ENCODE results near the gene EFHC1. TPM values are rescaled to one million over a fixed set of nuclear protein-coding genes. Genes with fewer than 3 reads are reported as not detected.

EFHC1 gene
- polyA plus RNA-seq, 1 donor from 2014 or later: 173 TPM

GRCh38 chr6:52415333-52415732 lies 4.8 kb upstream of the EFHC1 start:
- H3K27me3 ChIP-seq (ENCODE audit: insufficient read depth, low read depth, low read length): no peaks in the 10 kb centered on the region
- no peaks in the 10 kb centered on the region for H3K9me3 ChIP-seq (ENCODE audit: low read length)
- H3K4me2 ChIP-seq (ENCODE audit: low read length): no peak overlapping the region
- no peak overlapping the region for H3K4me3 ChIP-seq (ENCODE audit: low read length)
- no peak for TF ChIP-seq RAD21 (conservative IDR thresholded peaks at IDR 0.05)
- no peak for TF ChIP-seq SMC3 (conservative IDR thresholded peaks at IDR 0.05; ENCODE audit: poor library complexity)
- TF ChIP-seq CTCF (IDR thresholded peaks at IDR 0.05; ENCODE audit: poor library complexity, severe bottlenecking): no peak
- TF ChIP-seq MXI1 (conservative IDR thresholded peaks at IDR 0.05; ENCODE audit: poor library complexity, severe bottlenecking): no peak
- no peak for TF ChIP-seq EP300 (conservative IDR thresholded peaks at IDR 0.05; ENCODE audit: poor library complexity, severe bottlenecking)
- TF ChIP-seq EZH2 (IDR thresholded peaks at IDR 0.05; ENCODE audit: borderline replicate concordance, insufficient read depth, low read length, poor library complexity, severe bottlenecking): no peak
- TF ChIP-seq, protein P1, sequence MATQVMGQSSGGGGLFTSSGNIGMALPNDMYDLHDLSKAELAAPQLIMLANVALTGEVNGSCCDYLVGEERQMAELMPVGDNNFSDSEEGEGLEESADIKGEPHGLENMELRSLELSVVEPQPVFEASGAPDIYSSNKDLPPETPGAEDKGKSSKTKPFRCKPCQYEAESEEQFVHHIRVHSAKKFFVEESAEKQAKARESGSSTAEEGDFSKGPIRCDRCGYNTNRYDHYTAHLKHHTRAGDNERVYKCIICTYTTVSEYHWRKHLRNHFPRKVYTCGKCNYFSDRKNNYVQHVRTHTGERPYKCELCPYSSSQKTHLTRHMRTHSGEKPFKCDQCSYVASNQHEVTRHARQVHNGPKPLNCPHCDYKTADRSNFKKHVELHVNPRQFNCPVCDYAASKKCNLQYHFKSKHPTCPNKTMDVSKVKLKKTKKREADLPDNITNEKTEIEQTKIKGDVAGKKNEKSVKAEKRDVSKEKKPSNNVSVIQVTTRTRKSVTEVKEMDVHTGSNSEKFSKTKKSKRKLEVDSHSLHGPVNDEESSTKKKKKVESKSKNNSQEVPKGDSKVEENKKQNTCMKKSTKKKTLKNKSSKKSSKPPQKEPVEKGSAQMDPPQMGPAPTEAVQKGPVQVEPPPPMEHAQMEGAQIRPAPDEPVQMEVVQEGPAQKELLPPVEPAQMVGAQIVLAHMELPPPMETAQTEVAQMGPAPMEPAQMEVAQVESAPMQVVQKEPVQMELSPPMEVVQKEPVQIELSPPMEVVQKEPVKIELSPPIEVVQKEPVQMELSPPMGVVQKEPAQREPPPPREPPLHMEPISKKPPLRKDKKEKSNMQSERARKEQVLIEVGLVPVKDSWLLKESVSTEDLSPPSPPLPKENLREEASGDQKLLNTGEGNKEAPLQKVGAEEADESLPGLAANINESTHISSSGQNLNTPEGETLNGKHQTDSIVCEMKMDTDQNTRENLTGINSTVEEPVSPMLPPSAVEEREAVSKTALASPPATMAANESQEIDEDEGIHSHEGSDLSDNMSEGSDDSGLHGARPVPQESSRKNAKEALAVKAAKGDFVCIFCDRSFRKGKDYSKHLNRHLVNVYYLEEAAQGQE (IDR thresholded peaks at IDR 0.05; ENCODE audit: borderline replicate concordance): no peak
- no peak for TF ChIP-seq POLR2AphosphoS5 (IDR thresholded peaks at IDR 0.05)
- H3K9me2 ChIP-seq (ENCODE audit: insufficient read depth, low read length): no peaks in the 10 kb centered on the region
- no peaks in the 10 kb centered on the region for H3K36me3 ChIP-seq (ENCODE audit: insufficient read depth, low read length)
- no peak overlapping the region for H2AFZ ChIP-seq (ENCODE audit: low read depth, low read length)
- no peaks in the 10 kb centered on the region for H4K20me1 ChIP-seq (ENCODE audit: insufficient read depth)
- H3K9ac ChIP-seq (ENCODE audit: low read length): no peak overlapping the region
- H3K27ac ChIP-seq (ENCODE audit: low read length): no peak overlapping the region
- H3F3A ChIP-seq (ENCODE audit: insufficient read depth, low read length, poor library complexity, severe bottlenecking): no peaks in the 10 kb centered on the region
- no peaks in the 10 kb centered on the region for H3K79me2 ChIP-seq (replicated peaks; ENCODE audit: insufficient read depth, low read length)

- TF ChIP-seq, protein P1 (IDR thresholded peaks at IDR 0.05; ENCODE audit: borderline replicate concordance): no peak
- no peak for TF ChIP-seq MXI1 (conservative IDR thresholded peaks at IDR 0.05; ENCODE audit: poor library complexity, severe bottlenecking)
- TF ChIP-seq POLR2AphosphoS5 (IDR thresholded peaks at IDR 0.05): no peak
- no peak for TF ChIP-seq EZH2 (IDR thresholded peaks at IDR 0.05; ENCODE audit: borderline replicate concordance, insufficient read depth, low read length, poor library complexity, severe bottlenecking)
- no peak for TF ChIP-seq SMC3 (conservative IDR thresholded peaks at IDR 0.05; ENCODE audit: poor library complexity)
- no peak for TF ChIP-seq TAF1 (IDR thresholded peaks at IDR 0.05; ENCODE audit: low read depth)
- no peak for TF ChIP-seq RAD21 (conservative IDR thresholded peaks at IDR 0.05)
- TF ChIP-seq CTCF (IDR thresholded peaks at IDR 0.05; ENCODE audit: poor library complexity, severe bottlenecking): no peak
- no peak for TF ChIP-seq EP300 (conservative IDR thresholded peaks at IDR 0.05; ENCODE audit: poor library complexity, severe bottlenecking)
- Histone ChIP-seq H3K27me3 (ENCODE audit: insufficient read depth, low read depth, low read length) (no peaks in the 10 kb centered on the region), H3K4me3 (ENCODE audit: low read length) (no peak overlapping the region), H3K9me2 (ENCODE audit: insufficient read depth, low read length) (no peaks in the 10 kb centered on the region), H3K27ac (ENCODE audit: low read length) (no peak overlapping the region), H3K9ac (ENCODE audit: low read length) (no peak overlapping the region), H3F3A (ENCODE audit: insufficient read depth, low read length, poor library complexity, severe bottlenecking) (no peaks in the 10 kb centered on the region), H3K4me2 (ENCODE audit: low read length) (no peak overlapping the region), H3K79me2 (replicated peaks; ENCODE audit: insufficient read depth, low read length) (peaks cover 2% of the 10 kb centered on the region), H4K20me1 (ENCODE audit: insufficient read depth) (no peaks in the 10 kb centered on the region), H2AFZ (ENCODE audit: low read depth, low read length) (no peak overlapping the region), H3K9me3 (ENCODE audit: low read length) (no peaks in the 10 kb centered on the region), H3K36me3 (ENCODE audit: insufficient read depth, low read length) (no peaks in the 10 kb centered on the region)
Observed at GRCh38 chr6:52415917-52416628, 4.1 kb upstream of the EFHC1 start.

All from neural cell (in vitro differentiated cells).